H1 (cell line): ENCODE measurements around the gene FAM186B. TPM values are rescaled to one million over a fixed set of nuclear protein-coding genes. Genes with fewer than 3 reads are reported as not detected.

Experiments
- CTCF ChIA-PET: fragments of 300-600 bp; sonication (Branson Sonifier 250); formaldehyde crosslinking; loops from one replicate; lab custom pipeline; 2021; ENCODE audit not compliant: partially characterized antibody; lab: Charles Lee
- POLR2A ChIA-PET: fragments of 300-600 bp; sonication (Branson Sonifier 250); formaldehyde crosslinking; loops from one replicate; lab custom pipeline; 2021; ENCODE audit warnings: inconsistent platforms; ENCODE audit not compliant: partially characterized antibody; lab: Charles Lee
- DNase-seq, 2 experiments: peaks; one replicate each; pipeline versions ENCODE4 v3.0.0 to v3.0.0-alpha.2; 2010 to 2022; ENCODE audit warnings: low spot score in 2 of 2, low read depth in 1 of 2, mixed read lengths in 1 of 2
- FAIRE-seq: peaks from 2 replicates; lab custom pipeline; 2011; peaks lifted over from hg19 to GRCh38; lab: Jason Lieb, UNC
- H2AFZ ChIP-seq: 2 replicates; pipeline ENCODE4 v1.8.1; 2012; ENCODE audit warnings: low read length, inconsistent platforms
- H2AK5ac ChIP-seq: 2 replicates; pipeline ENCODE4 v1.6.1; 2013; ENCODE audit warnings: low read depth, low read length
- H2BK120ac ChIP-seq: replicated peaks from 2 replicates; pipeline ENCODE3; 2013; ENCODE audit warnings: low read depth, low read length, inconsistent platforms
- H2BK12ac ChIP-seq: 2 replicates; pipeline ENCODE4 v1.6.1; 2013; ENCODE audit warnings: low read depth, low read length
- H2BK15ac ChIP-seq: 2 replicates; pipeline ENCODE4 v1.6.1; 2013; ENCODE audit warnings: low read length
- H2BK20ac ChIP-seq: 2 replicates; pipeline ENCODE4 v1.6.1; 2013; ENCODE audit warnings: low read length
- H2BK5ac ChIP-seq: 2 replicates; pipeline ENCODE4 v1.6.1; 2013; ENCODE audit warnings: low read depth, low read length
- H3K14ac ChIP-seq: 2 replicates; pipeline ENCODE4 v1.6.1; 2013; ENCODE audit warnings: inconsistent platforms; ENCODE audit not compliant: insufficient read length
- H3K18ac ChIP-seq: 2 replicates; pipeline ENCODE4 v1.6.1; 2013; ENCODE audit warnings: low read length; ENCODE audit errors: extremely low read depth
- H3K23ac ChIP-seq: 2 replicates; pipeline ENCODE4 v1.6.1; 2013; ENCODE audit warnings: inconsistent platforms; ENCODE audit not compliant: insufficient read length
- H3K23me2 ChIP-seq: 2 replicates; pipeline ENCODE4 v1.6.1; 2013; ENCODE audit warnings: low read depth, low read length
- H3K27ac ChIP-seq: 2 replicates; pipeline ENCODE4 v1.6.1; 2011; ENCODE audit warnings: low read depth, low read length, inconsistent platforms
- H3K27me3 ChIP-seq, 4 experiments: replicated peaks in 1 of 4; 1 replicate in 1 of 4; 2 replicates in 3 of 4; pipeline versions ENCODE4 v1.6.1 to v1.8.1; 2011 to 2013; ENCODE audit warnings: low read length in 3 of 4, mild to moderate bottlenecking in 3 of 4, inconsistent platforms in 2 of 4, mixed read lengths in 2 of 4, moderate library complexity in 1 of 4; ENCODE audit not compliant: control insufficient read depth in 3 of 4, insufficient read depth in 3 of 4; ENCODE audit errors: extremely low read depth in 1 of 4
- H3K36me3 ChIP-seq, 4 experiments: 2 replicates each; pipeline versions ENCODE4 v1.6.1 to v1.8.1; 2011 to 2013; ENCODE audit warnings: mild to moderate bottlenecking in 4 of 4, low read length in 3 of 4, moderate library complexity in 2 of 4, control low read depth in 1 of 4, inconsistent platforms in 1 of 4; ENCODE audit not compliant: insufficient read depth in 4 of 4, control insufficient read depth in 2 of 4
- H3K4ac ChIP-seq: replicated peaks from 2 replicates; pipeline ENCODE3; 2013; ENCODE audit warnings: low read length, low read depth, mixed read lengths, inconsistent platforms; ENCODE audit not compliant: insufficient read length
- H3K4me1 ChIP-seq, 4 experiments: replicated peaks in 1 of 4; 1 replicate in 1 of 4; 2 replicates in 3 of 4; pipeline versions ENCODE4 v1.6.1 to v1.8.1; 2011 to 2013; ENCODE audit warnings: low read length in 3 of 4, inconsistent platforms in 2 of 4, mixed read lengths in 1 of 4; ENCODE audit not compliant: insufficient read depth in 4 of 4, control insufficient read depth in 3 of 4
- H3K4me2 ChIP-seq, 2 experiments: 2 replicates each; pipeline versions ENCODE4 v1.6.1 to v1.8.1; 2011 to 2013; ENCODE audit warnings: low read depth in 2 of 2, low read length in 2 of 2, control low read depth in 1 of 2, inconsistent platforms in 1 of 2, mild to moderate bottlenecking in 1 of 2; ENCODE audit not compliant: insufficient read depth in 1 of 2
- H3K4me3 ChIP-seq, 4 experiments: fragments of 200-600, 300-600 bp in 1 of 4; sonication (generic), shearing (Covaris generic), sonication (Bioruptor Twin) in 1 of 4; 2 replicates each; pipeline versions ENCODE4 v1.5.1 to v1.8.1; 2011 to 2016; ENCODE audit warnings: low read length in 4 of 4, low read depth in 3 of 4, control low read depth in 2 of 4, inconsistent platforms in 2 of 4, mild to moderate bottlenecking in 2 of 4, mixed read lengths in 1 of 4, moderate library complexity in 1 of 4; ENCODE audit not compliant: insufficient read depth in 2 of 4; ENCODE audit errors: extremely low read depth in 1 of 4
- H3K56ac ChIP-seq: replicated peaks from 2 replicates; pipeline ENCODE3; 2013; ENCODE audit warnings: low read depth, mild to moderate bottlenecking, mixed read lengths, low read length, inconsistent platforms; ENCODE audit not compliant: insufficient read length
- H3K79me1 ChIP-seq: 2 replicates; pipeline ENCODE4 v1.6.1; 2013; ENCODE audit warnings: low read depth, low read length, control low read depth
- H3K79me2 ChIP-seq, 2 experiments: 2 replicates each; pipeline versions ENCODE4 v1.6.1 to v1.8.1; 2012 to 2013; ENCODE audit warnings: low read length in 2 of 2, mild to moderate bottlenecking in 2 of 2, inconsistent platforms in 1 of 2; ENCODE audit not compliant: insufficient read depth in 2 of 2, control insufficient read depth in 1 of 2
- H3K9ac ChIP-seq, 4 experiments: replicated peaks in 1 of 4; 1 replicate in 1 of 4; 2 replicates in 3 of 4; pipeline versions ENCODE4 v1.6.1 to v1.8.1; 2011 to 2013; ENCODE audit warnings: low read depth in 3 of 4, low read length in 3 of 4, control low read depth in 2 of 4, mild to moderate bottlenecking in 2 of 4, moderate library complexity in 2 of 4, inconsistent platforms in 1 of 4; ENCODE audit errors: extremely low read depth in 1 of 4
- H3K9me3 ChIP-seq, 2 experiments: 2 replicates each; pipeline versions ENCODE4 v1.6.1 to v1.8.1; 2012 to 2013; ENCODE audit warnings: mild to moderate bottlenecking in 2 of 2, moderate library complexity in 2 of 2, control low read depth in 1 of 2, inconsistent platforms in 1 of 2, low read depth in 1 of 2, low read length in 1 of 2, mixed read lengths in 1 of 2; ENCODE audit not compliant: insufficient read depth in 2 of 2
- H4K20me1 ChIP-seq, 2 experiments: replicated peaks in 1 of 2; 2 replicates each; pipeline versions ENCODE3 to v1.8.1; 2011 to 2013; ENCODE audit warnings: inconsistent platforms in 2 of 2, low read length in 2 of 2, mild to moderate bottlenecking in 1 of 2; ENCODE audit not compliant: insufficient read depth in 2 of 2, control insufficient read depth in 1 of 2
- H4K5ac ChIP-seq: 2 replicates; pipeline ENCODE4 v1.6.1; 2013; ENCODE audit warnings: low read length, low read depth, mixed read lengths, inconsistent platforms; ENCODE audit not compliant: insufficient read length
- H4K8ac ChIP-seq: 2 replicates; pipeline ENCODE4 v1.8.0; 2013; ENCODE audit warnings: mild to moderate bottlenecking, moderate library complexity, low read length, inconsistent platforms; ENCODE audit not compliant: insufficient read depth; ENCODE audit errors: extremely low read depth
- H4K91ac ChIP-seq: replicated peaks from 2 replicates; pipeline ENCODE3; 2013; ENCODE audit warnings: low read length, mixed read lengths, inconsistent platforms; ENCODE audit not compliant: insufficient read length
- CBX5 ChIP-seq: fragments of 300-800, 300-1000 bp; sonication (generic); IDR thresholded peaks from 2 replicates; pipeline ENCODE4 v1.7.1; 2016; ENCODE audit warnings: antibody characterized with exemption, low read length, low read depth
- CEBPB ChIP-seq: IDR thresholded peaks from 2 replicates; pipeline ENCODE4 v1.6.1; 2012; ENCODE audit warnings: low read depth, low read length
- CHD2 ChIP-seq: IDR thresholded peaks from 2 replicates; pipeline ENCODE4 v1.6.1; 2012; ENCODE audit warnings: low read length, improper control_type of control experiment
- CTCF ChIP-seq, 3 experiments: IDR thresholded peaks; 1 replicate in 2 of 3; 2 replicates in 1 of 3; pipeline versions ENCODE4 v1.5.1 to v1.6.1; 2011; ENCODE audit warnings: low read length in 3 of 3, mild to moderate bottlenecking in 3 of 3, inconsistent platforms in 2 of 3, low read depth in 1 of 3, moderate library complexity in 1 of 3; ENCODE audit not compliant: insufficient read depth in 1 of 3; ENCODE audit errors: control extremely low read depth in 1 of 3
- FOSL1 ChIP-seq: IDR thresholded peaks from 2 replicates; pipeline ENCODE4 v1.6.1; 2011; ENCODE audit warnings: mild to moderate bottlenecking, low read depth, low read length, moderate library complexity; ENCODE audit not compliant: insufficient read depth
- KDM5A ChIP-seq: fragments of 200-600 bp; IDR thresholded peaks from 2 replicates; pipeline ENCODE4 v1.7.1; 2012; ENCODE audit warnings: mild to moderate bottlenecking, low read length, inconsistent platforms, mixed read lengths
- POU5F1 ChIP-seq: IDR thresholded peaks from 2 replicates; pipeline ENCODE4 v1.6.1; 2011; ENCODE audit warnings: low read depth, mild to moderate bottlenecking, low read length, moderate library complexity
- RAD21 ChIP-seq, 2 experiments: IDR thresholded peaks in 1 of 2; conservative IDR thresholded peaks in 1 of 2; 2 replicates each; pipeline ENCODE4 v1.6.1; 2011; ENCODE audit warnings: low read depth in 2 of 2, low read length in 2 of 2, improper control_type of control experiment in 1 of 2, inconsistent platforms in 1 of 2, mild to moderate bottlenecking in 1 of 2, moderate library complexity in 1 of 2
- TAF7 ChIP-seq: optimal IDR thresholded peaks from 2 replicates; pipeline ENCODE3; 2011; ENCODE audit warnings: low read depth, mild to moderate bottlenecking, inconsistent platforms, low read length, moderate library complexity, borderline replicate concordance
- TCF12 ChIP-seq: IDR thresholded peaks from 2 replicates; pipeline ENCODE4 v1.6.1; 2011; ENCODE audit warnings: low read depth, mild to moderate bottlenecking, low read length
- WGBS, 2 experiments: shearing (Covaris generic) in 1 of 2; methylation state at CpG; one replicate each; pipeline versions ENCODE4 v1.1.6 to v1.1.7; 2013 to 2015; ENCODE audit warnings: low lambda C conversion rate in 2 of 2, mixed read lengths in 2 of 2, inconsistent platforms in 1 of 2, low coverage in 1 of 2, missing lambda C conversion rate in 1 of 2; ENCODE audit not compliant: insufficient replicate concordance in 2 of 2, insufficient coverage in 1 of 2, insufficient read length in 1 of 2; ENCODE audit errors: extremely low coverage in 1 of 2, missing lambda C conversion rate in 1 of 2; 5-methylcytosine and 5-hydroxymethylcytosine counted together
- polyA plus RNA-seq, 7 experiments: library from polyadenylated mRNA; depleted of rRNA in 3 of 7; stranded (reverse) in 5 of 7; unstranded in 2 of 7; fragments of >200 nt in 5 of 7; fragments of 200-250 nt in 2 of 7; gene quantifications; 1 replicate in 5 of 7; 2 replicates in 1 of 7; 4 replicates in 1 of 7; pipeline versions ENCODE4 v1.2.1 to v1.2.3, GENCODE V29; 2011 to 2013; ENCODE audit warnings: missing spikeins in 2 of 7, mixed read lengths in 2 of 7
- total RNA-seq: library from RNA; stranded (reverse); fragmentation: NEBNext Ultra II Directional; extraction: Animal tissue kit (Norgen Biotek cat#: 25700); gene quantifications from 2 replicates; pipeline ENCODE4 v1.2.1, GENCODE V29; 2021

FAM186B gene
- total and polyA plus RNA-seq, 2 of the 8 experiments (the other 6 are each of a cell fraction or from before 2014, with no cell fraction given) = 0.12 to 0.73 TPM

GRCh38 chr12:49567302-49567610 lies 38.2 kb downstream of the FAM186B start:
- peak overlapping the region; percentile 72 to 91 for H3K4me2 ChIP-seq
- no peak overlapping the region for H3K56ac ChIP-seq
- no peak overlapping the region for H3K23ac ChIP-seq
- DNase-seq (no peak), FAIRE-seq (no peak)
- no peak overlapping the region for H2BK15ac ChIP-seq
- ChIA-PET CTCF (interaction anchor here (0.9 to 7.7 kb wide), 9 partner anchors 9 to 235 kb away, joined by 3 to 115 read pairs (median 5); partner anchors contain the start of gene DNAJC22), POLR2A (interaction anchor here (0.7 to 9.1 kb wide), 18 partner anchors 9 to 549 kb away, joined by 3 to 72 read pairs (median 4); partner anchors contain the start of genes FAM186B, PRPF40B, SPATS2 and TMBIM6)
- no peak overlapping the region for H3K14ac ChIP-seq
- H3K4me1 ChIP-seq = no peaks in the 10 kb centered on the region; a peak in 3 of 7 replicates
- peak overlapping the region; percentile 14 for H4K91ac ChIP-seq
- H3K79me1 ChIP-seq = peaks cover 15% of the 10 kb centered on the region
- peaks cover 6% of the 10 kb centered on the region; the same call in 1 of the 2 replicates for H3K23me2 ChIP-seq
- H4K20me1 ChIP-seq = peaks cover 0 to 10% of the 10 kb centered on the region in 2 experiments
- 0 out of 2 replicates have a peak overlapping the region, but pooled peaks have one; percentile 89 for H3K27ac ChIP-seq
- H4K8ac ChIP-seq = no peak overlapping the region
- H4K5ac ChIP-seq = no peak overlapping the region
- H3K4me3 ChIP-seq = peak overlapping the region; percentile 75 to 100 (median 96)
- peak overlapping the region; percentile 89; the same call in 1 of the 2 replicates for H2AFZ ChIP-seq
- peaks cover 0 to 33% of the 10 kb centered on the region in 2 experiments; a peak in 2 of 4 replicates for H3K79me2 ChIP-seq
- H2BK5ac ChIP-seq = peak overlapping the region; percentile 92; the same call in 1 of the 2 replicates
- peaks cover 14 to 26% (median 18%) of the 10 kb centered on the region in 4 experiments; a peak in 6 of 8 replicates for H3K36me3 ChIP-seq
- WGBS, 2 experiments = 14% methylated on average over 11 of the region's 11 CpGs; no CpG with 5 or more reads in 1 of the 2 experiments
- no peaks in the 10 kb centered on the region for H3K9me3 ChIP-seq
- no peak overlapping the region for H2BK120ac ChIP-seq
- H3K27me3 ChIP-seq = no peaks in the 10 kb centered on the region
- no peak overlapping the region for H3K4ac ChIP-seq
- H2AK5ac ChIP-seq = no peak overlapping the region
- H3K9ac ChIP-seq = peak overlapping the region; percentile 83 to 92 (median 91); a peak in 6 of 7 replicates
- H2BK20ac ChIP-seq = no peak overlapping the region
- H3K18ac ChIP-seq = 0 out of 2 replicates have a peak overlapping the region, but pooled peaks have one; percentile 19
- H2BK12ac ChIP-seq = no peak overlapping the region; the same call in 1 of the 2 replicates
- TF ChIP-seq CEBPB = no peak
- no peak for TF ChIP-seq CTCF (IDR thresholded peaks at IDR 0.05; ENCODE audit: control extremely low read depth in 1 of 3, insufficient read depth in 1 of 3, low read depth in 1 of 3, low read length in 3 of 3)
- no peak for TF ChIP-seq KDM5A
- no peak for TF ChIP-seq CBX5
- no peak for TF ChIP-seq TAF7
- TF ChIP-seq POU5F1 = no peak
- TF ChIP-seq RAD21 (IDR thresholded peaks at IDR 0.05 in 1 of 2, conservative IDR thresholded peaks at IDR 0.05 in 1 of 2; ENCODE audit: low read depth in 2 of 2, low read length in 2 of 2) = no peak
- no peak for TF ChIP-seq CHD2
- TF ChIP-seq TCF12 = no peak
- TF ChIP-seq FOSL1 = no peak
